CD14-positive monocyte (primary cell): ENCODE measurements around the gene DYNC2LI1. TPM values are rescaled to one million over a fixed set of nuclear protein-coding genes. Genes with fewer than 3 reads are reported as not detected.

ENCODE experiments used
- DNase-seq, 3 donors: peaks; one replicate each; pipeline ENCODE4 v3.0.0-alpha.2; 2011 to 2022
- H2AFZ ChIP-seq: 2 replicates; pipeline ENCODE4 v1.6.0; 2012; ENCODE audit warnings: mild to moderate bottlenecking, low read depth, low read length, inconsistent platforms; ENCODE audit not compliant: insufficient read depth, poor library complexity, severe bottlenecking
- H3K27ac ChIP-seq, 2 donors: 1 replicate in 1 of 2; 2 replicates in 1 of 2; pipeline ENCODE4 v1.5.1; 2012 to 2013; ENCODE audit warnings: low read length in 2 of 2, control low read depth in 1 of 2, inconsistent platforms in 1 of 2, low read depth in 1 of 2, mild to moderate bottlenecking in 1 of 2
- H3K27me3 ChIP-seq, 2 donors: one replicate each; pipeline versions ENCODE4 v1.6.0 to v1.6.1; 2011 to 2013; ENCODE audit warnings: low read length in 2 of 2; ENCODE audit not compliant: control insufficient read depth in 2 of 2, insufficient read depth in 2 of 2
- H3K36me3 ChIP-seq, 2 donors: replicated peaks in 1 of 2; 1 replicate in 1 of 2; 2 replicates in 1 of 2; pipeline versions ENCODE4 v1.5.1 to v1.6.1; 2012 to 2013; ENCODE audit warnings: low read length in 2 of 2, control low read depth in 1 of 2, inconsistent platforms in 1 of 2, mild to moderate bottlenecking in 1 of 2; ENCODE audit not compliant: insufficient read depth in 2 of 2, control insufficient read depth in 1 of 2
- H3K4me1 ChIP-seq, 2 donors: 1 replicate in 1 of 2; 2 replicates in 1 of 2; pipeline versions ENCODE4 v1.5.1 to v1.6.1; 2012 to 2013; ENCODE audit warnings: low read length in 2 of 2, control low read depth in 1 of 2, inconsistent platforms in 1 of 2, mild to moderate bottlenecking in 1 of 2, moderate library complexity in 1 of 2; ENCODE audit not compliant: insufficient read depth in 2 of 2, control insufficient read depth in 1 of 2
- H3K4me2 ChIP-seq: replicated peaks from 2 replicates; pipeline ENCODE3; 2012; ENCODE audit warnings: low read length, moderate library complexity, mild to moderate bottlenecking; ENCODE audit not compliant: poor library complexity, severe bottlenecking; ENCODE audit errors: extremely low read depth
- H3K4me3 ChIP-seq, 3 experiments: fragments of 200-600 bp in 1 of 3; sonication (generic) in 1 of 3; replicated peaks in 1 of 3; 1 replicate in 2 of 3; 2 replicates in 1 of 3; pipeline ENCODE4 v1.5.1; 2011 to 2013; ENCODE audit warnings: low read length in 3 of 3, mild to moderate bottlenecking in 3 of 3, control low read depth in 2 of 3, low read depth in 2 of 3, inconsistent platforms in 1 of 3, moderate library complexity in 1 of 3
- H3K79me2 ChIP-seq: 2 replicates; pipeline ENCODE4 v1.6.0; 2012; ENCODE audit warnings: mild to moderate bottlenecking, control low read depth, inconsistent platforms, low read length, moderate library complexity; ENCODE audit not compliant: insufficient read depth
- H3K9ac ChIP-seq: 2 replicates; pipeline ENCODE4 v1.6.0; 2017; ENCODE audit warnings: low read length, mild to moderate bottlenecking; ENCODE audit not compliant: insufficient read depth, poor library complexity, severe bottlenecking
- H3K9me3 ChIP-seq, 2 donors: replicated peaks in 1 of 2; 1 replicate in 1 of 2; 2 replicates in 1 of 2; pipeline versions ENCODE4 v1.5.1 to v1.6.1; 2012 to 2013; ENCODE audit warnings: low read length in 2 of 2, control low read depth in 1 of 2; ENCODE audit not compliant: control insufficient read depth in 1 of 2, insufficient read depth in 1 of 2
- H4K20me1 ChIP-seq: 2 replicates; pipeline ENCODE4 v1.6.0; 2012; ENCODE audit warnings: mild to moderate bottlenecking, low read length, control low read depth, moderate library complexity; ENCODE audit not compliant: insufficient read depth
- H3K27ac Mint-ChIP-seq, 7 donors: one replicate each; pipeline ENCODE4 v1.8.0; 2020; ENCODE audit warnings: mild to moderate bottlenecking in 7 of 7, mixed read lengths in 7 of 7, moderate library complexity in 6 of 7, inconsistent platforms in 2 of 7
- H3K27me3 Mint-ChIP-seq, 3 donors: one replicate each; pipeline ENCODE4 v1.8.0; 2021 to 2022; ENCODE audit warnings: low read depth in 3 of 3, mild to moderate bottlenecking in 3 of 3, mixed read lengths in 3 of 3, moderate library complexity in 3 of 3, inconsistent platforms in 1 of 3
- H3K36me3 Mint-ChIP-seq, 2 donors: one replicate each; pipeline ENCODE4 v1.8.0; 2020; ENCODE audit warnings: mixed read lengths in 2 of 2, inconsistent platforms in 1 of 2, mild to moderate bottlenecking in 1 of 2
- H3K4me1 Mint-ChIP-seq: one replicate; pipeline ENCODE4 v1.8.0; 2020; ENCODE audit warnings: mild to moderate bottlenecking, mixed read lengths
- H3K4me3 Mint-ChIP-seq, 2 donors: one replicate each; pipeline ENCODE4 v1.8.0; 2020; ENCODE audit warnings: mild to moderate bottlenecking in 2 of 2, mixed read lengths in 2 of 2, moderate library complexity in 1 of 2
- H3K9me3 Mint-ChIP-seq, 7 donors: one replicate each; pipeline ENCODE4 v1.8.0; 2020 to 2022; ENCODE audit warnings: mixed read lengths in 7 of 7, mild to moderate bottlenecking in 6 of 7, moderate library complexity in 6 of 7, inconsistent platforms in 2 of 7
- WGBS: methylation state at CpG from one replicate; pipeline ENCODE4 v1.1.5; 2013; ENCODE audit warnings: missing lambda C conversion rate; ENCODE audit not compliant: insufficient coverage; 5-methylcytosine and 5-hydroxymethylcytosine counted together
- intact Hi-C, 2 donors: fragments of 100-400 bp; cut with micrococcal nuclease; formaldehyde crosslinking; loops; one replicate each; pipeline versions ENCODE4 v1.15.0 to v1.15.1; 2023
- polyA plus RNA-seq, 3 donors: library from polyadenylated mRNA; depleted of rRNA in 1 of 3; unstranded in 2 of 3; stranded (reverse) in 1 of 3; fragments of 300-500 nt in 2 of 3; fragments of >200 nt in 1 of 3; fragmentation: Illumina TruSeq in 2 of 3; gene quantifications; 1 replicate in 2 of 3; 2 replicates in 1 of 3; pipeline ENCODE4 v1.2.3, GENCODE V29; 2012 to 2021
- small RNA-seq: library from RNA; depleted of rRNA; stranded (forward); fragments of <200 nt; gene quantifications from one replicate; pipeline ENCODE3, GENCODE V24; 2012; ENCODE audit warnings: low read depth; ENCODE audit not compliant: insufficient read length
- TF ChIP-seq, protein P1 (sequence below): fragments of 200-600 bp; IDR thresholded peaks from one replicate; pipeline ENCODE4 v1.8.0; 2022; ENCODE audit warnings: antibody characterized with exemption, mild to moderate bottlenecking

Gene DYNC2LI1
- polyA plus RNA-seq, 3 donors, result 2.5 to 4.4 (median 3.5) TPM

- Mint-ChIP-seq H3K36me3 (no peaks in the 10 kb centered on the region), H3K9me3 (peaks cover 0 to 5% (median 0%) of the 10 kb centered on the region in 7 donors), H3K27ac (no peak overlapping the region), H3K27me3 (peaks cover 3 to 28% (median 6%) of the 10 kb centered on the region in 3 donors), H3K4me1 (no peaks in the 10 kb centered on the region), H3K4me3 (no peak overlapping the region)
- Histone ChIP-seq H3K4me1 (no peaks in the 10 kb centered on the region), H2AFZ (no peak overlapping the region), H3K79me2 (no peaks in the 10 kb centered on the region), H3K27ac (no peak overlapping the region), H3K9me3 (no peaks in the 10 kb centered on the region), H3K9ac (no peak overlapping the region), H3K4me2 (no peak overlapping the region), H3K27me3 (no peaks in the 10 kb centered on the region), H4K20me1 (no peaks in the 10 kb centered on the region), H3K36me3 (no peaks in the 10 kb centered on the region), H3K4me3 (no peak overlapping the region)
- intact Hi-C loops, result no loop called here
- DNase-seq, result no peak
- WGBS, result 78% methylated on average over 3 of the region's 3 CpGs
- TF ChIP-seq, protein P1, sequence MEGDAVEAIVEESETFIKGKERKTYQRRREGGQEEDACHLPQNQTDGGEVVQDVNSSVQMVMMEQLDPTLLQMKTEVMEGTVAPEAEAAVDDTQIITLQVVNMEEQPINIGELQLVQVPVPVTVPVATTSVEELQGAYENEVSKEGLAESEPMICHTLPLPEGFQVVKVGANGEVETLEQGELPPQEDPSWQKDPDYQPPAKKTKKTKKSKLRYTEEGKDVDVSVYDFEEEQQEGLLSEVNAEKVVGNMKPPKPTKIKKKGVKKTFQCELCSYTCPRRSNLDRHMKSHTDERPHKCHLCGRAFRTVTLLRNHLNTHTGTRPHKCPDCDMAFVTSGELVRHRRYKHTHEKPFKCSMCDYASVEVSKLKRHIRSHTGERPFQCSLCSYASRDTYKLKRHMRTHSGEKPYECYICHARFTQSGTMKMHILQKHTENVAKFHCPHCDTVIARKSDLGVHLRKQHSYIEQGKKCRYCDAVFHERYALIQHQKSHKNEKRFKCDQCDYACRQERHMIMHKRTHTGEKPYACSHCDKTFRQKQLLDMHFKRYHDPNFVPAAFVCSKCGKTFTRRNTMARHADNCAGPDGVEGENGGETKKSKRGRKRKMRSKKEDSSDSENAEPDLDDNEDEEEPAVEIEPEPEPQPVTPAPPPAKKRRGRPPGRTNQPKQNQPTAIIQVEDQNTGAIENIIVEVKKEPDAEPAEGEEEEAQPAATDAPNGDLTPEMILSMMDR, result no peak
Observed at GRCh38 chr2:43854671-43855070, 80.8 kb downstream of the DYNC2LI1 start.

- Histone ChIP-seq H3K79me2 (no peaks in the 10 kb centered on the region), H3K4me2 (no peak overlapping the region), H4K20me1 (no peaks in the 10 kb centered on the region), H3K27me3 (no peaks in the 10 kb centered on the region), H2AFZ (no peak overlapping the region), H3K36me3 (no peaks in the 10 kb centered on the region), H3K4me1 (no peaks in the 10 kb centered on the region), H3K9me3 (no peaks in the 10 kb centered on the region), H3K4me3 (no peak overlapping the region), H3K27ac (no peak overlapping the region), H3K9ac (no peak overlapping the region)
- intact Hi-C loops, result no loop called here
- 67% methylated on average over 1 of the region's 2 CpGs for WGBS
- Mint-ChIP-seq H3K27me3 (peaks cover 3 to 28% (median 6%) of the 10 kb centered on the region in 3 donors), H3K9me3 (peaks cover 0 to 5% (median 0%) of the 10 kb centered on the region in 7 donors), H3K27ac (no peak overlapping the region), H3K36me3 (no peaks in the 10 kb centered on the region), H3K4me1 (no peaks in the 10 kb centered on the region), H3K4me3 (no peak overlapping the region)
- no peak for DNase-seq
- TF ChIP-seq, protein P1, result no peak
Observed at GRCh38 chr2:43855292-43855691, 81.5 kb downstream of the DYNC2LI1 start.

Small RNA genes lying within 50 kb of the gene (small RNA-seq; reads per million reads assigned to genes)
- gene RN7SKP66, result not detected

Other genes starting within 250 kb of the DYNC2LI1 start
- gene THADA, start 178.0 kb upstream of the DYNC2LI1 start, polyA plus RNA-seq, result 10 to 100 TPM in 1 of 3 donors, 1 to 10 TPM in 2; 7.3 to 11.2 (median 9.7) TPM
- not detected for gene PLEKHH2, start 136.8 kb upstream of the DYNC2LI1 start, polyA plus RNA-seq
- not detected for gene C1GALT1C1L, start 97.6 kb upstream of the DYNC2LI1 start, polyA plus RNA-seq
- gene ABCG5, start 64.8 kb downstream of the DYNC2LI1 start, polyA plus RNA-seq, result not detected
- gene ABCG8, start 64.9 kb downstream of the DYNC2LI1 start, polyA plus RNA-seq, result not detected
- 10 to 100 TPM; 15.5 to 25.0 (median 24.8) TPM for gene LRPPRC, start 221.9 kb downstream of the DYNC2LI1 start, polyA plus RNA-seq